ENCODE results near the gene CCDC169. TPM values are rescaled to one million over a fixed set of nuclear protein-coding genes. Genes with fewer than 3 reads are reported as not detected.

CCDC169 gene
- total RNA-seq, 2 experiments from 2014 or later, result 0.13 to 0.25 TPM

DNA sequence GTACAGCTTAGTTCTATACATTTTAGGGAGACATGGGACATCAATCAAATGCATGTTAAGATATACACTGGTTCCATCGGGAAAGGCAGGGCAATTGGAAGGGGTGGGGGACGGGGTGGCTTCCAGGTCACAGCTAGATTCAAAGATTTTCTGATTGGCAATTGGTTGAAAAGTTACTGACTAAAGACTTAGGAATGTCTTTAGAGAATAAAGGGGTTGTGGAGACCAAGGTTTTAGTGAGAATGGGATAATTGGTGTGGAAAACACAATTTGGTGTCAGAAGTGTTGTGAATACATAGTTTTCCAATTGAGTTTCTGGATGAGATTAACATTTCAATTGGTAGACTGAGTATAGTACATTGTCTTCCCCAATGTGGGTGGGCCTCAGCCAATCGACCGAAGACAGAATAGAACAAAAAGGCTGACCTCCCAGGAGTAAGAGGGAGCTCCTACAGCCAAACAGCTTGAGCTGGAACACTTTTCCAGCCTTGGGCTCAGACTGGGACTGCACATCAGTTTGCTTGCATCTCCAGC, 988 bp upstream of the CCDC169 start:
- no peaks in the 10 kb centered on the region for H3K36me3 Mint-ChIP-seq (ENCODE audit: low read depth)
- H3K27ac Mint-ChIP-seq, result no peak overlapping the region
- H3K9me3 Mint-ChIP-seq, result no peaks in the 10 kb centered on the region
- no peak for DNase-seq
- peaks cover 8% of the 10 kb centered on the region for H3K4me1 Mint-ChIP-seq
- H3K4me3 Mint-ChIP-seq, result peak overlapping the region; percentile 73
- POLR2A ChIA-PET, result interaction anchor here (0.9 to 1.5 kb wide), 2 partner anchors 10 to 12 kb away, joined by 3 read pairs; no protein-coding TSS in a partner anchor
- CTCF ChIA-PET, result interaction anchor here (1.1 to 1.8 kb wide), 3 partner anchors 9 to 16 kb away, joined by 3 to 4 read pairs (median 3); no protein-coding TSS in a partner anchor
- H3K27me3 Mint-ChIP-seq, result peaks cover 27% of the 10 kb centered on the region

DNA sequence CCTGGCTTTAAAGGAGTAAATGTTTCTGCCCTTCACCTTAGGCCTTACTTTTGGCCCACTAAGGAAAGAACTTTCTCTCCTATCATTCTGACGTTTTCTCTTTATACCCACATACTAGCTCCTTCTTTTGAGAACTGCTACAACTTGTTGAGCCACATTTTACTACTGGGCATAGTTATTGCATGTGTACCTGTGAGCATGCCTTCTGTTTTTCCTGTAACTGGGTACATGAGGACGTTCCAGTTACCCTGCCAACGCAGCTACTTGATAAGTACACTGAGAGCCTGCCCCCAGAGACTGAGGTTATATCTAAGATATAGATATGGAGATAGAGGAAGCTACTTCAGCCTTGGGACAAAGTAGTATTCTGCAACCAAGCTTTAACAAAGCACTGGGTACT, 3.5 kb downstream of the CCDC169 start:
- peaks cover 7% of the 10 kb centered on the region for H3K9me3 Mint-ChIP-seq
- H3K27ac Mint-ChIP-seq, result no peak overlapping the region
- ChIA-PET CTCF (no interaction called here), POLR2A (no interaction called here)
- peaks cover 29% of the 10 kb centered on the region for H3K27me3 Mint-ChIP-seq
- H3K4me3 Mint-ChIP-seq, result no peak overlapping the region
- H3K36me3 Mint-ChIP-seq (ENCODE audit: low read depth), result no peaks in the 10 kb centered on the region
- H3K4me1 Mint-ChIP-seq, result peaks cover 8% of the 10 kb centered on the region
- DNase-seq, result no peak

DNA sequence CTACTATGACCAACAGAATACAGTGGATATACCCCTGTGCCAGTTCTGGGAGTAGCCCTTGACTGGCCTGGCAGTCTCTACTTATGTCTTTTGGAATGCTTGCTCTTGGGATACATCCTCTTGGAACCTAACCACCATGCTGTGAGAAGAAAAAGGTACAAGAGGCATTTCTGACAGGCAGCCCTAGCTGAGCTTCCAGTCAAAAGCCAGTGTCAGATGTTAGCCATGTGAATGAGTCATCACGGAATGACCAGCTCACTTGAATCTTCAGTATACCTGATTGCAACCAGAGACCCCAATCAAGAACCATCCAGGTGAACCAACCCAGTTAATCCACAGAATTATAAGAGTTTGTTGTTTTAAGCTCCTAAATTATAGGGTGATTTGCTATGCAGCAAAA, 4.1 kb downstream of the CCDC169 start:
- no peak overlapping the region for H3K27ac Mint-ChIP-seq
- no peak for DNase-seq
- peaks cover 7% of the 10 kb centered on the region for H3K9me3 Mint-ChIP-seq
- ChIA-PET CTCF (no interaction called here), POLR2A (no interaction called here)
- H3K27me3 Mint-ChIP-seq, result peaks cover 25% of the 10 kb centered on the region
- peaks cover 8% of the 10 kb centered on the region for H3K4me1 Mint-ChIP-seq
- no peaks in the 10 kb centered on the region for H3K36me3 Mint-ChIP-seq (ENCODE audit: low read depth)
- no peak overlapping the region for H3K4me3 Mint-ChIP-seq

DNA sequence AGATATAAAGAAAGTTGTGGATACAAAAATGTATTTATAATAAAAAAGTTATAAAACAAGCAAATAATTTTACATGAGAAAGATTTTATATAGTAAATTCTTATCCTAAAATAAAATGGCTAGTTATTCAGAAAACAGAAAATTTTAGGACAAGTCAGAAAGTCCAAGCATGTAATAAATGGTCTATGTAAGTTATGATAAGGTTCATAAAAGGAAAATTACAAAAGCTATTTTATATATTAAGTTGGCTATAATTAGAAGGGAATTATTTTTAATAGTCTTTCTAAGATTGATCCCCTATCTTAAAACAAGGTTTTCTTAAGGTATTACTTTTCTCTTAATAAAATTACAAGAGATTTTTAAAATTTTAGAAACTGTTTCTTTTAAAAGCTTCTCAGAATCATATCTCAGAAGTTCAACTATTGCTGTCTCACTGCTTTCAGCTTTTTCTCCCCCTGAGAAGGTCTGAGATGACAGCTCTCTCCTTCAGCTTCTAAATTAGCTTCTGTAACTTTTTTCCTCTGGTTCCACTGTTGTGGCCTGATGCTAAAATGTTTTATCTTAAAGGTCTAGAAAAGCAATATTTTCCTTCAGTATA, 8.7 kb downstream of the CCDC169 start:
- ChIA-PET CTCF (no interaction called here), POLR2A (no interaction called here)
- no peak overlapping the region for H3K27ac Mint-ChIP-seq
- peaks cover 7% of the 10 kb centered on the region for H3K9me3 Mint-ChIP-seq
- H3K4me1 Mint-ChIP-seq, result no peaks in the 10 kb centered on the region
- no peaks in the 10 kb centered on the region for H3K36me3 Mint-ChIP-seq (ENCODE audit: low read depth)
- H3K4me3 Mint-ChIP-seq, result no peak overlapping the region
- peaks cover 5% of the 10 kb centered on the region for H3K27me3 Mint-ChIP-seq
- DNase-seq, result no peak

DNA sequence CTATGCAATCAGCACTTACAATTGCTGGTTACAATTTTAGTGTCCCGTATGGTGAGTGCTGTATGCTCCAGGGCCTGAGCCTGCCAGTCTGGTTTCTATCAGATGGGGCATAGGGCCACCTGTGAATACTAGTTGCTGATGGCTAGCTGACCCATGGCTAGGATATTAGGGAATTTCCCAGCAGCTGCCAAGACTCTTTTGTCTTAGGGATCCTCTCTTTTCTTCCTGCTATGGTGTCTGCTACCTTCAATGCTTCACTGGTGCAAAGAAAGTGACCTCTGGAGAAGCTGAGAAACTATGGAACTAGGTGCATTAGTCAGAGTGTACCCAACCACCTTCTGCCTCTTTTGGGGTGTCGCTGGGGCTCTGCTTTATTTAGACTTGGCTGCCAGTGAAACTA, 11.6 kb downstream of the CCDC169 start:
- ChIA-PET POLR2A (no interaction called here), CTCF (no interaction called here)
- no peak for DNase-seq

DNA sequence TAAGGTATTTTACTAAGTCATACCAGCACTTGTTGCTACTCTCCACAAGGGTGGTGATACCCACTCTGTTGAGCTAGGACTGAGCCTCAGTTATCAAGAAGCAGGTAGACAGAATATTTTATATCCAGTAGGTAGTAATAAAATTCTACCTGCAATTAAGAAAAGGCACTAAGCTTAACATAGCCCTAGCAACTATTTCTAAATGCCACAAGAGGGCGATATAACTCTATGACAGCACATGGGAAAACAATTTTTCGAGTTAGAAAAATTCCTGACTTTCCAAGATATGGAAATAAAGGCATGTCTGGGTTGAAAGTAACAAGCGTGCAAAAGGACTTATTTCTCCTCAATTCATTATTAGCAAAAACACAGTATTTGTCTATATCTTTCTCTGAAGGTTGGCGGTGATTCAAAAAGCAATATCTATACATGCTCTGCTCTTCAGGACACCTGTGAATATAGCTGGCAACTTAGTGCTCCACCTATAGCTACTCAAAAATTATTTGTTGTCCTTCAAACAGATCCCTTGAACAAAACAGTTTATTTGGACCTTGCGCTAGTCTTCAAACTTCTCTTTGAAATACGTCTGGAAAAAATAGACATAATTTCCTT, 14.7 kb downstream of the CCDC169 start:
- Mint-ChIP-seq H3K4me3 (no peak overlapping the region), H3K36me3 (ENCODE audit: low read depth) (no peaks in the 10 kb centered on the region), H3K4me1 (no peaks in the 10 kb centered on the region), H3K27me3 (peaks cover 3% of the 10 kb centered on the region), H3K9me3 (no peaks in the 10 kb centered on the region), H3K27ac (no peak overlapping the region)
- CTCF ChIA-PET, result interaction anchor here (0.7 to 2.4 kb wide), 12 partner anchors 9 to 453 kb away, joined by 3 to 5 read pairs (median 4); partner anchors contain the start of gene SPART
- POLR2A ChIA-PET, result no interaction called here
- DNase-seq, result no peak

More for the DNA sequence above, 11.6 kb downstream of the CCDC169 start:
- H3K27me3 Mint-ChIP-seq, result peaks cover 2% of the 10 kb centered on the region
- no peak overlapping the region for H3K27ac Mint-ChIP-seq
- peaks cover 7% of the 10 kb centered on the region for H3K9me3 Mint-ChIP-seq
- no peaks in the 10 kb centered on the region for H3K4me1 Mint-ChIP-seq
- no peaks in the 10 kb centered on the region for H3K36me3 Mint-ChIP-seq (ENCODE audit: low read depth)
- no peak overlapping the region for H3K4me3 Mint-ChIP-seq

DNA sequence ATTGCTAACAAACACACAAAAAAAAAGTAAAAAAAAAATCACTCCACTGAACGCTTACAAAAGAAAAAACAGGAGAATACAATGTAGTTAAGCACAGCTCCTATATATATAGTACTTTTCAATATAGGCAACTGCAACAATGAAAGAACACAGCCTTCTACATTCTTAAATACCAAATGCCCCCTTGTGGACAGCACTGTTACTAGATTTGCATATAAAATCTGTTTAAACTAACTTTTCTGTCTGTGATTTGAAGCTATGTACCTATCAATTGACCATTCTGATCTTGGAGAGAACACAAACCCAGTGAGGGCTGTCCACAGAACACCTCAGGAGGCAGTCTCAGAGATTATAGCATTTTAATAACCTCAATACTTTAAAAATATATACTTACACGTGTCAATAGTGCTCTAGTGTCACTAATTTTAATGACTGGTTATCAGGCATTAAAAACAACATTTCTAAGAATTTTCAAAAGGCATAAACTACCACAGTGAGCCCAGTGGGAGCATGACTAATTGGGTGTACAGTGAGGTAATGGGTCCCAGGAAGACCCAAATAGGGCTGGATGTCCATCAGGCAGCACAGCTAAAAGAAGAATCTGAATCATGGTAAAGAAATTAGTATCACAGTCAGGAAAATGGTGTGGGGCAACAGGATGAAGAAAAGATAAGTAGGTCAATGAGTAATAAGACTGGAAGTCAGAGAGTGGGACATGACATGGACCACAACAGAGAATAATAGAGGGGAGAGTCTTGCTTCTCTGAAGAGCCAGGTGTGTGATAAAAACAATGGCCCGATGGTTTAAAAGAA, 22.2 kb downstream of the CCDC169 start:
- H3K9me3 Mint-ChIP-seq, result no peaks in the 10 kb centered on the region
- H3K4me3 Mint-ChIP-seq, result no peak overlapping the region
- CTCF ChIA-PET, result interaction anchor here (0.7 to 1.7 kb wide), 3 partner anchors 169 to 298 kb away, joined by 3 to 4 read pairs (median 4); no protein-coding TSS in a partner anchor
- POLR2A ChIA-PET, result no interaction called here
- H3K27ac Mint-ChIP-seq, result no peak overlapping the region
- H3K27me3 Mint-ChIP-seq, result peaks cover 3% of the 10 kb centered on the region
- no peak for DNase-seq
- no peaks in the 10 kb centered on the region for H3K36me3 Mint-ChIP-seq (ENCODE audit: low read depth)
- no peaks in the 10 kb centered on the region for H3K4me1 Mint-ChIP-seq

DNA sequence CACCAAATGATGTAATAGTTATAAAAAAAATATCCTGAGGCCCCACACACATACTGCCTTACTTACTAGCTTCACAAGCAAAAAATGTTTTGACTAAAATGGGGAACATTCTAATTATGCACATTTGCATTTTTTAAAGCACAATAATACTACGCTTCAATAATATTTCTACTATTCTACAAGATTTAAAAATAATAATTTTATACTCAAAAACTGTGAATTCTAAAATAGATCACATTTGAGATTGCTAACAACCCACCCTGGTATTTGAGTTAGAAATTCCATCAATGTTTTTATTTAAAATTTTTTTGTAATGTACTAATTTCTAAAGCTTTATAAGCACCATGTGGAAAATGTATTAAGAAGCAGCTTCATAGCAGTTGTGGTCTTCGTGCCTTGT, 24.2 kb downstream of the CCDC169 start:
- H3K4me1 Mint-ChIP-seq, result no peaks in the 10 kb centered on the region
- H3K27ac Mint-ChIP-seq, result no peak overlapping the region
- no peak overlapping the region for H3K4me3 Mint-ChIP-seq
- DNase-seq, result no peak
- ChIA-PET POLR2A (no interaction called here), CTCF (interaction anchor here (1.9 kb wide), 1 partner anchor 9 kb away, joined by 5 read pairs; no protein-coding TSS in a partner anchor)
- H3K36me3 Mint-ChIP-seq (ENCODE audit: low read depth), result no peaks in the 10 kb centered on the region
- H3K27me3 Mint-ChIP-seq, result peaks cover 9% of the 10 kb centered on the region
- H3K9me3 Mint-ChIP-seq, result no peaks in the 10 kb centered on the region

DNA sequence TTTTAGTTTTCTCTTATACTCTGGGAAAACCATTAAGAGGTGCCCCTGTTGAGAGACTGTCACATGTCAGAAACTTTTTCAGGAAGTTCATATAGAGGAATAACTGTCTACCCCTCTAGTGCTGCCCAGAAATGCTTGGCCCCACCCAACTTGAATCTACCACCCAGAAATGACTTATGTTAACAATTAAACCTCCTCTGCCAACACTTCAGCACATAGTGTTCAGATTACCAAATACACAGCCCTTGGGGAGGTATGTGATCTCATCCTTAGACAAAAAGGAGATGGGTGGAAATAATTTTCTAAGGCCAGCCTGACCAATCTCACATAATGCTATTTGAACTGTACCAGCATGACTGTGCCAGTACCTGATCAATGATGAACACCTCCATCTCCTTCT, 35.6 kb downstream of the CCDC169 start:
- DNase-seq, result no peak
- Mint-ChIP-seq H3K4me3 (no peak overlapping the region), H3K36me3 (ENCODE audit: low read depth) (no peaks in the 10 kb centered on the region), H3K9me3 (no peaks in the 10 kb centered on the region), H3K27me3 (no peaks in the 10 kb centered on the region), H3K4me1 (no peaks in the 10 kb centered on the region), H3K27ac (no peak overlapping the region)
- CTCF ChIA-PET, result no interaction called here
- POLR2A ChIA-PET, result no interaction called here

DNA sequence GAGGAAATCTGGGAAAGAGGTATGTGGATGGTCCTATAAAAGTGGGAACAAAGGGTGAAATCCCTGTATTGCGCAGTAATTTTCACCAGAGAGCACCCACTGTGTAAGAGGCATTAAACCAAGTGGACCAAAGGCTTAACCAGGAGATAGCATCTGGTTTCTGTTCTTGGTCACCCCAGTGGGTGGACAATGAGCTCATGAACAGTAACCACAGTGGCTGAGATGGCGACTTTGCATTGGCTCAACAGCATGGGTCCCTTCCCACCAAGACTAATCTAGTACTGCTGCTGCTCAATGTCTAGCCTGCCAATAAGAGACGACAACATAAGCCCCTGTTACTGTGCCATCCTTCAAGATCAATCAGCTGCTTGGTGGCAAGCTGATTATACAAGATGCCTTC, 36.6 kb downstream of the CCDC169 start:
- Mint-ChIP-seq H3K4me1 (no peaks in the 10 kb centered on the region), H3K4me3 (no peak overlapping the region), H3K27me3 (no peaks in the 10 kb centered on the region), H3K27ac (no peak overlapping the region), H3K36me3 (ENCODE audit: low read depth) (no peaks in the 10 kb centered on the region), H3K9me3 (no peaks in the 10 kb centered on the region)
- POLR2A ChIA-PET, result no interaction called here
- no peak for DNase-seq
- CTCF ChIA-PET, result no interaction called here

DNA sequence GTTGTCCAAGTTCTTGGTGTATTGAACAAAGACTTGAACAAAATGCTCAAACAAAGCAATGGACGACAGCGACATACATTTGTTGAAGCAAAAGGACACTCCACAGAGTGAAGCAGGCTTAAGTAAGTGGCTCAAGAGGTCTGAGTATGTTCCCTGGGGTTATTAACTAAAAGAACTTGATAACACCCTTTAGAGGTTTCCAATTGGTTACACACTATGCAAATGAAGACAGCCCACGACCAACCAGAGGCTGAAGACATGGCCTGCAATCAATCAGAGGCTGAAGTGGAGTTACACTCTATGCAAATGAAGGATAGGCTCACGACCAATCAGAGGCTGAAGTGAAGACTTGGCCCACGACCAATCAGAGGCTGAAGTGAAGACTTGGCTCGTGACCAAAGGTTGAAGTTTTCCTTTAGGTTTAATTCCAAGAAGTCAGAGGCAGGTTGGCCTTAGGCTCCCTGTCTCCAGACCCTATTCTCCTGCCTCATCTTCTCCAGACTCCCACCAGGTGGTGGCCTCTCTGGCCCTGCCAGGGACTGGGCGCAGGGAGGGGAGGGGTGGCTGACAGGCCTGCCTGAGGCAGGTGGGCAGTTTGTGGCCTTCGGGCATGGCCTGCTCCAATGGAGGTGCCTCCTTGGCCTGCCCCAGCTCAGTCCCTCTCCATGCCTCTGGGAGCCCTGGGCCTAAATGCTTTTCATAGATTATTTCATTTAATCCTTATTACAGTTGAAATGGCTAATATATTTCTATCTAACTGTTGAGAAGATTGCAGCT, 38.1 kb downstream of the CCDC169 start:
- Mint-ChIP-seq H3K4me1 (no peaks in the 10 kb centered on the region), H3K27me3 (no peaks in the 10 kb centered on the region), H3K4me3 (no peak overlapping the region), H3K27ac (no peak overlapping the region), H3K36me3 (ENCODE audit: low read depth) (no peaks in the 10 kb centered on the region), H3K9me3 (no peaks in the 10 kb centered on the region)
- ChIA-PET POLR2A (no interaction called here), CTCF (no interaction called here)
- no peak for DNase-seq

DNA sequence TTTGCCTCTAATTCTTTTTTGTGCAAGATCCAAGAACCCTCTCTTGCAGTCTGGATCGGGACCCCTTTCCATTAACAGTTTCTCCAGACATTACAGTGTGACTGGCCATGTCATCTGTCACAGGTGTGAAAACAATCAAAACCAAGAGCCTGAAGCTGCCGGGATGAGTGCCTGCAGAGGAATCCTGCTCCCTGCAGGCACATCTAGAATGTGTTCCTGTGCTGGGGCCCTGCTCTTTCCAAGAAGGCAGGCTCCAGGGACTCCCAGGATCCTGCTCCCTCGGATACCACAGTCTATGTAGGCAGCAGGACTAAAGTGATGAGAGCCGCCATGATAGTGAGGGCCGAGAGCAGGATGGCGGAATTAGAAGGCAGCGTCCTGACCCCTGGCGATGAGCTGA, 38.8 kb downstream of the CCDC169 start:
- CTCF ChIA-PET, result no interaction called here
- DNase-seq, result no peak
- POLR2A ChIA-PET, result no interaction called here
- no peaks in the 10 kb centered on the region for H3K36me3 Mint-ChIP-seq (ENCODE audit: low read depth)
- no peak overlapping the region for H3K27ac Mint-ChIP-seq
- no peaks in the 10 kb centered on the region for H3K27me3 Mint-ChIP-seq
- H3K9me3 Mint-ChIP-seq, result no peaks in the 10 kb centered on the region
- H3K4me1 Mint-ChIP-seq, result no peaks in the 10 kb centered on the region
- H3K4me3 Mint-ChIP-seq, result no peak overlapping the region

DNA sequence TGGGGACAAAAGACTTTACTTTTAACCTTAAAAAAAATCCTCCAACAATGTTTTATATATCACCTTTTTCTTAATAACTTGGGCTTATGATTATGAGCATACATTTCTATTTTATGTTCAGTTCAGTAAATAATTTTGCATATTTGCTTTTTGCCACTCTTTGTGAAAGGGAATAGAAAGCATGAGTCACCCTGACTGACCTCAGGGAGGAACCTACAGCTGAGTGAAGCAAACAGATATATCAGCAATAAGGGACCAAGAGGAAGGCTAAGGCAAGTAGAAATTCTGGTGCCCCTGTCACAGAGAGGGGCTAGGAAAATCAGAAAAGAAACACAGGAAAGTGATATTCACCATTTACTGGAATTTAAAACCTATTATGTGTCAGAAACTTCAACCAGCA, 46.1 kb downstream of the CCDC169 start:
- H3K27me3 Mint-ChIP-seq, result no peaks in the 10 kb centered on the region
- no peak overlapping the region for H3K27ac Mint-ChIP-seq
- H3K4me3 Mint-ChIP-seq, result no peak overlapping the region
- DNase-seq, result no peak
- no peaks in the 10 kb centered on the region for H3K36me3 Mint-ChIP-seq (ENCODE audit: low read depth)
- H3K4me1 Mint-ChIP-seq, result no peaks in the 10 kb centered on the region
- H3K9me3 Mint-ChIP-seq, result no peaks in the 10 kb centered on the region
- POLR2A ChIA-PET, result no interaction called here
- CTCF ChIA-PET, result interaction anchor here (1.0 kb wide), 1 partner anchor 31 kb away, joined by 4 read pairs; no protein-coding TSS in a partner anchor
